ENCODE results near the gene EFS.

GRCh38 chr14:23371865-23372264, 6.9 kb upstream of the EFS start:
- TF ChIP-seq POLR2A (IDR thresholded peaks at IDR 0.05; ENCODE audit: extremely low read depth, insufficient read length) = no peak
- TF ChIP-seq, protein P1, sequence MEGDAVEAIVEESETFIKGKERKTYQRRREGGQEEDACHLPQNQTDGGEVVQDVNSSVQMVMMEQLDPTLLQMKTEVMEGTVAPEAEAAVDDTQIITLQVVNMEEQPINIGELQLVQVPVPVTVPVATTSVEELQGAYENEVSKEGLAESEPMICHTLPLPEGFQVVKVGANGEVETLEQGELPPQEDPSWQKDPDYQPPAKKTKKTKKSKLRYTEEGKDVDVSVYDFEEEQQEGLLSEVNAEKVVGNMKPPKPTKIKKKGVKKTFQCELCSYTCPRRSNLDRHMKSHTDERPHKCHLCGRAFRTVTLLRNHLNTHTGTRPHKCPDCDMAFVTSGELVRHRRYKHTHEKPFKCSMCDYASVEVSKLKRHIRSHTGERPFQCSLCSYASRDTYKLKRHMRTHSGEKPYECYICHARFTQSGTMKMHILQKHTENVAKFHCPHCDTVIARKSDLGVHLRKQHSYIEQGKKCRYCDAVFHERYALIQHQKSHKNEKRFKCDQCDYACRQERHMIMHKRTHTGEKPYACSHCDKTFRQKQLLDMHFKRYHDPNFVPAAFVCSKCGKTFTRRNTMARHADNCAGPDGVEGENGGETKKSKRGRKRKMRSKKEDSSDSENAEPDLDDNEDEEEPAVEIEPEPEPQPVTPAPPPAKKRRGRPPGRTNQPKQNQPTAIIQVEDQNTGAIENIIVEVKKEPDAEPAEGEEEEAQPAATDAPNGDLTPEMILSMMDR (IDR thresholded peaks at IDR 0.05; ENCODE audit: low read depth, low read length) = no peak
